ENCODE data around the gene SLIT1. TPM values are rescaled to one million over a fixed set of nuclear protein-coding genes. Genes with fewer than 3 reads are reported as not detected.

SLIT1 gene
- total and polyA plus RNA-seq, 7 donors: 0.04 to 0.30 (median 0.08) TPM

GRCh38 chr10:97043563-97043855, 142.2 kb downstream of the SLIT1 start:
- no peak overlapping the region for H3K4me3 ChIP-seq
- H3K27me3 ChIP-seq (ENCODE audit: insufficient read depth in 3 of 3, low read length in 2 of 3): no peaks in the 10 kb centered on the region
- H3K36me3 ChIP-seq (ENCODE audit: insufficient read depth in 1 of 2, low read depth in 1 of 2): no peaks in the 10 kb centered on the region
- no peak overlapping the region for H3K27ac ChIP-seq
- H3K9me3 ChIP-seq: no peaks in the 10 kb centered on the region
- WGBS, 3 donors: 87 to 96% (median 94%) methylated on average over 12 to 14 of the region's 14 CpGs
- DNase-seq (no peak), ATAC-seq (no peak)
- no peaks in the 10 kb centered on the region for H3K4me1 ChIP-seq
- intact Hi-C loops (cut with DNase I): loop anchor here in 1 of 2 donors (10.0 kb wide), 1 partner anchor 1029 kb away; no protein-coding TSS in a partner anchor
- TF ChIP-seq CTCF (IDR thresholded peaks at IDR 0.05): no peak

GRCh38 chr10:97042716-97043562, 142.8 kb downstream of the SLIT1 start:
- peaks cover under 1% of the 10 kb centered on the region for H3K4me1 ChIP-seq
- no peaks in the 10 kb centered on the region for H3K9me3 ChIP-seq
- H3K27me3 ChIP-seq (ENCODE audit: insufficient read depth in 3 of 3, low read length in 2 of 3): no peaks in the 10 kb centered on the region
- no peak overlapping the region for H3K4me3 ChIP-seq
- DNase-seq: no peak
- WGBS, 3 donors: 90 to 94% (median 93%) methylated on average over 37 to 38 of the region's 38 CpGs
- H3K36me3 ChIP-seq (ENCODE audit: insufficient read depth in 1 of 2, low read depth in 1 of 2): no peaks in the 10 kb centered on the region
- no peak for TF ChIP-seq CTCF (IDR thresholded peaks at IDR 0.05)
- intact Hi-C loops (cut with DNase I): loop anchor here in 1 of 2 donors (10.0 kb wide), 1 partner anchor 1028 kb away; no protein-coding TSS in a partner anchor
- no peak overlapping the region for H3K27ac ChIP-seq
- ATAC-seq: no peak

GRCh38 chr10:97042081-97042480, 143.7 kb downstream of the SLIT1 start:
- intact Hi-C loops (cut with DNase I): loop anchor here in 1 of 2 donors (10.0 kb wide), 1 partner anchor 1027 kb away; no protein-coding TSS in a partner anchor
- Histone ChIP-seq H3K9me3 (no peaks in the 10 kb centered on the region), H3K27ac (no peak overlapping the region), H3K4me3 (no peak overlapping the region), H3K27me3 (ENCODE audit: insufficient read depth in 3 of 3, low read length in 2 of 3) (no peaks in the 10 kb centered on the region), H3K4me1 (peaks cover 5% of the 10 kb centered on the region), H3K36me3 (ENCODE audit: insufficient read depth in 1 of 2, low read depth in 1 of 2) (no peaks in the 10 kb centered on the region)
- DNase-seq (no peak), ATAC-seq (no peak)
- 88 to 91% (median 89%) methylated on average over 5 of the region's 5 CpGs for WGBS, 3 donors
- no peak for TF ChIP-seq CTCF (IDR thresholded peaks at IDR 0.05)

GRCh38 chr10:97040706-97041105, 145.1 kb downstream of the SLIT1 start:
- Histone ChIP-seq H3K9me3 (no peaks in the 10 kb centered on the region), H3K27ac (no peak overlapping the region), H3K4me1 (peaks cover 5% of the 10 kb centered on the region), H3K36me3 (ENCODE audit: insufficient read depth in 1 of 2, low read depth in 1 of 2) (no peaks in the 10 kb centered on the region), H3K27me3 (ENCODE audit: insufficient read depth in 3 of 3, low read length in 2 of 3) (no peaks in the 10 kb centered on the region), H3K4me3 (no peak overlapping the region)
- DNase-seq (no peak), ATAC-seq (no peak)
- WGBS, 3 donors: 87 to 95% (median 90%) methylated on average over 8 of the region's 8 CpGs
- intact Hi-C loops (cut with DNase I): loop anchor here in 1 of 2 donors (10.0 kb wide), 1 partner anchor 1026 kb away; no protein-coding TSS in a partner anchor
- TF ChIP-seq CTCF (IDR thresholded peaks at IDR 0.05): no peak
